ENCODE data around the gene EIF3B. TPM values are rescaled to one million over a fixed set of nuclear protein-coding genes. Genes with fewer than 3 reads are reported as not detected.
A peak's percentile ranks its signal among the peaks of the same experiment; 100 is the strongest.

Gene EIF3B
- total and polyA plus RNA-seq, 8 donors = 91.4 to 168 (median 153) TPM

- TF ChIP-seq CTCF (IDR thresholded peaks at IDR 0.05) = no peak
- Histone ChIP-seq H3K4me3 (no peak overlapping the region), H3K27ac (no peak overlapping the region), H3K4me1 (no peaks in the 10 kb centered on the region), H3K36me3 (peaks cover 0 to 90% of the 10 kb centered on the region in 2 donors), H3K27me3 (no peaks in the 10 kb centered on the region), H3K9me3 (no peaks in the 10 kb centered on the region)
- intact Hi-C loops (cut with DNase I) = no loop called here
- DNase-seq (no peak), ATAC-seq (no peak)
These were observed 24.5 kb downstream of the EIF3B start for GRCh38 chr7:2379161-2379560.

GRCh38 chr7:2379821-2380450, 25.3 kb downstream of the EIF3B start:
- H3K4me1 ChIP-seq = no peaks in the 10 kb centered on the region
- TF ChIP-seq CTCF (IDR thresholded peaks at IDR 0.05) = no peak
- H3K27ac ChIP-seq = no peak overlapping the region
- no peak for DNase-seq
- no peak overlapping the region for H3K4me3 ChIP-seq
- no peak for ATAC-seq
- intact Hi-C loops (cut with DNase I) = no loop called here
- no peaks in the 10 kb centered on the region for H3K27me3 ChIP-seq
- peaks cover 0 to 90% of the 10 kb centered on the region in 2 donors for H3K36me3 ChIP-seq
- H3K9me3 ChIP-seq = no peaks in the 10 kb centered on the region

- Histone ChIP-seq H3K27ac (no peak overlapping the region), H3K9me3 (no peaks in the 10 kb centered on the region), H3K27me3 (no peaks in the 10 kb centered on the region), H3K36me3 (peaks cover 0 to 85% of the 10 kb centered on the region in 2 donors), H3K4me3 (no peak overlapping the region), H3K4me1 (no peaks in the 10 kb centered on the region)
- ATAC-seq = no peak
- intact Hi-C loops (cut with DNase I) = no loop called here
- no peak for TF ChIP-seq CTCF (IDR thresholded peaks at IDR 0.05)
- DNase-seq = peak in 1 of 4 donors; percentile 76
These were observed 25.8 kb downstream of the EIF3B start for GRCh38 chr7:2380461-2380860.

GRCh38 chr7:2381227-2381626, 26.6 kb downstream of the EIF3B start:
- intact Hi-C loops (cut with DNase I) = no loop called here
- H3K36me3 ChIP-seq = peaks cover 0 to 78% of the 10 kb centered on the region in 2 donors

More at GRCh38 chr7:2381227-2381626, 26.6 kb downstream of the EIF3B start:
- DNase-seq (no peak), ATAC-seq (no peak)
- no peak overlapping the region for H3K27ac ChIP-seq
- no peaks in the 10 kb centered on the region for H3K9me3 ChIP-seq
- no peak for TF ChIP-seq CTCF (IDR thresholded peaks at IDR 0.05)
- no peaks in the 10 kb centered on the region for H3K27me3 ChIP-seq
- no peak overlapping the region for H3K4me3 ChIP-seq
- no peaks in the 10 kb centered on the region for H3K4me1 ChIP-seq

All from left lung (tissue), 10 donors.